Spleen (tissue), 7 donors: ENCODE measurements around the gene TBC1D21.

Source experiments
- POLR2A ChIP-seq, 3 donors: fragments of 450-650 bp; IDR thresholded peaks; one replicate each; pipeline ENCODE4 v1.5.1; 2017; ENCODE audit warnings: antibody characterized with exemption in 3 of 3, mild to moderate bottlenecking in 1 of 3
- POLR2AphosphoS5 ChIP-seq, 3 donors: sonication (generic); formaldehyde crosslinking; IDR thresholded peaks; one replicate each; pipeline ENCODE4 v1.5.1; 2017; ENCODE audit warnings: antibody characterized with exemption in 3 of 3
- TF ChIP-seq, protein P1 (sequence below), 11 experiments: fragments of 200-600 bp in 7 of 11; fragments of 450-650 bp in 4 of 11; sonication (generic) in 4 of 11; IDR thresholded peaks in 8 of 11; conservative IDR thresholded peaks in 3 of 11; 1 replicate in 7 of 11; 2 replicates in 4 of 11; pipeline versions ENCODE4 v1.4.0 to v1.8.0; 2016 to 2021; ENCODE audit warnings: antibody characterized with exemption in 11 of 11, inconsistent platforms in 4 of 11, mild to moderate bottlenecking in 1 of 11
- donor health status: DM: no; HTN: no; CAD: no; lungs with moderate emphysema.
- donor health status: DM: no; HTN: no; CAD: no.
- donor health status: DM: no; HTN: no; CAD: no.

DNA sequence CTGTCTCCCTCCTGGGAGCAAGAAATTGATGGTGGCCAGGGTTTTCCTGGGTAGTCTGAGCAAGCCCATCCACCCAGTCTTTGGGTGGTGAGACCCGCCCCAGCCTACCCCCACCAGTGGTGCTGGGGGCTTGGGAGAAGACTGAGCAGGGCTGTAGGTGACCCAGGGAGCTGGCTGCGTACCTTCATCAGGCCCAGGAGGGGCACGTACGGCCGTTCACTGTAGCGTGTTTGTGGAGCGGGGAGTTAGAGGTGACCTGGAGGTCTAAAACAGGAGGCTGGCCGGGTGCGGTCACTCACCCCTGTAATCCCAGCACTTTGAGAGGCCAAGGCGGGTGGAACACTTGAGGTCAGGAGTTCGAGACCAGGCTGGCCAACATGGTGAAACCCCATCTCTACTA, 64.4 kb downstream of the TBC1D21 start:
- TF ChIP-seq POLR2A (IDR thresholded peaks at IDR 0.05) (no peak), POLR2AphosphoS5 (IDR thresholded peaks at IDR 0.05) (no peak)
- TF ChIP-seq, protein P1, sequence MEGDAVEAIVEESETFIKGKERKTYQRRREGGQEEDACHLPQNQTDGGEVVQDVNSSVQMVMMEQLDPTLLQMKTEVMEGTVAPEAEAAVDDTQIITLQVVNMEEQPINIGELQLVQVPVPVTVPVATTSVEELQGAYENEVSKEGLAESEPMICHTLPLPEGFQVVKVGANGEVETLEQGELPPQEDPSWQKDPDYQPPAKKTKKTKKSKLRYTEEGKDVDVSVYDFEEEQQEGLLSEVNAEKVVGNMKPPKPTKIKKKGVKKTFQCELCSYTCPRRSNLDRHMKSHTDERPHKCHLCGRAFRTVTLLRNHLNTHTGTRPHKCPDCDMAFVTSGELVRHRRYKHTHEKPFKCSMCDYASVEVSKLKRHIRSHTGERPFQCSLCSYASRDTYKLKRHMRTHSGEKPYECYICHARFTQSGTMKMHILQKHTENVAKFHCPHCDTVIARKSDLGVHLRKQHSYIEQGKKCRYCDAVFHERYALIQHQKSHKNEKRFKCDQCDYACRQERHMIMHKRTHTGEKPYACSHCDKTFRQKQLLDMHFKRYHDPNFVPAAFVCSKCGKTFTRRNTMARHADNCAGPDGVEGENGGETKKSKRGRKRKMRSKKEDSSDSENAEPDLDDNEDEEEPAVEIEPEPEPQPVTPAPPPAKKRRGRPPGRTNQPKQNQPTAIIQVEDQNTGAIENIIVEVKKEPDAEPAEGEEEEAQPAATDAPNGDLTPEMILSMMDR (IDR thresholded peaks at IDR 0.05 in 8 of 11, conservative IDR thresholded peaks at IDR 0.05 in 3 of 11) = no peak
